HUDEP-2 (cell line): ENCODE data around the gene ZNF532.
"Not testable (repeated sequence)": the region's sequence is repeated elsewhere in the genome, so short reads cannot be mapped to it uniquely, and the experiment has no call there.

Experiments used
- DNase-seq, 76 experiments: peaks; one replicate each; lab custom pipeline; 2025; ENCODE audit not compliant: unreplicated experiment in 76 of 76; lab: John Stamatoyannopoulos, UW

Gene ZNF532

GRCh38 chr18:58896734-58897508 lies 32.2 kb downstream of the ZNF532 start:
- no peak for DNase-seq

- no peak for DNase-seq
Measured at GRCh38 chr18:58898010-58898799, 33.5 kb downstream of the ZNF532 start.

- no peak for DNase-seq
Measured at GRCh38 chr18:58900015-58900649, 35.5 kb downstream of the ZNF532 start.

- DNase-seq, result no peak
Measured at GRCh38 chr18:58901143-58901542, 36.5 kb downstream of the ZNF532 start.

GRCh38 chr18:58901783-58902182 lies 37.1 kb downstream of the ZNF532 start:
- DNase-seq, result no peak

- no peak for DNase-seq
Measured at GRCh38 chr18:58902961-58903360, 38.3 kb downstream of the ZNF532 start.

- DNase-seq, result no peak
Measured at GRCh38 chr18:58903533-58903932, 38.9 kb downstream of the ZNF532 start.

GRCh38 chr18:58905777-58906428 lies 41.2 kb downstream of the ZNF532 start:
- DNase-seq, result no peak

GRCh38 chr18:58908006-58908405 lies 43.3 kb downstream of the ZNF532 start:
- no peak for DNase-seq

GRCh38 chr18:58909521-58909920 lies 44.8 kb downstream of the ZNF532 start:
- no peak for DNase-seq

- DNase-seq, result no peak
Measured at GRCh38 chr18:58911241-58911640, 46.6 kb downstream of the ZNF532 start.

- DNase-seq, result no peak
Measured at GRCh38 chr18:58911766-58912165, 47.1 kb downstream of the ZNF532 start.

- no peak for DNase-seq
Measured at GRCh38 chr18:58915006-58915799, 50.5 kb downstream of the ZNF532 start.

- DNase-seq, result no peak
Measured at GRCh38 chr18:58915995-58916394, 51.3 kb downstream of the ZNF532 start.

- DNase-seq, result not testable (repeated sequence)
Measured at GRCh38 chr18:58919934-58920333, 55.3 kb downstream of the ZNF532 start.

- no peak for DNase-seq
Measured at GRCh38 chr18:58922995-58923394, 58.3 kb downstream of the ZNF532 start.

- DNase-seq, result no peak
Measured at GRCh38 chr18:58924473-58924872, 59.8 kb downstream of the ZNF532 start.

- DNase-seq, result no peak
Measured at GRCh38 chr18:58927659-58928058, 63.0 kb downstream of the ZNF532 start.

- DNase-seq, result no peak
Measured at GRCh38 chr18:58928386-58928785, 63.7 kb downstream of the ZNF532 start.

- DNase-seq, result no peak
Measured at GRCh38 chr18:58929206-58929605, 64.5 kb downstream of the ZNF532 start.
